Activated CD4-positive, alpha-beta T cell treated with anti-CD3 and anti-CD28 coated beads for 1 hour (primary cell): ENCODE results near the gene RASL12.
"Not testable (repeated sequence)": the region's sequence is repeated elsewhere in the genome, so short reads cannot be mapped to it uniquely, and the experiment has no call there.

Source experiments
- DNase-seq: peaks from one replicate; pipeline ENCODE4 v3.0.0-alpha.2; 2020

The RASL12 gene

GRCh38 chr15:65091946-65092770 lies 24.4 kb upstream of the RASL12 start:
- DNase-seq, result no peak

GRCh38 chr15:65089206-65089824 lies 21.5 kb upstream of the RASL12 start:
- DNase-seq, result no peak

DNA sequence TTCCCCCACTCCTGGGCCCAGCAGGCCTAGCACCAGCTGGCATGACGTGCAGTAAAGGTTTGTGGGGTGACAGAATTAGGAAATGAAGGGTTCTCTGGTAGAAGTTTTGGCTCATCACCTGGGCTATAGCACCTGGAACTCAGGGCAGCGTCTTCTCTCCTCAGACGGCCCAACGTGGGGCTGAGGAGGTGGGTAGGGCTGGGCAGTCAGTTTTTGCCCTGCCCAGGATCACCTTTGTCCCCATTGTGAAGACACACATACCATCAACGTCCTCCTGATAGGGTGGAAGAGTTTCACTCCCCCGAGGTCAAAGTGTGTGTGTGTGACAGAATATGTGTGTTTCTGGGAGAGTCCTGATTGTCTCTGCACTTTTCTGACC lies 20.8 kb upstream of the RASL12 start:
- no peak for DNase-seq

DNA sequence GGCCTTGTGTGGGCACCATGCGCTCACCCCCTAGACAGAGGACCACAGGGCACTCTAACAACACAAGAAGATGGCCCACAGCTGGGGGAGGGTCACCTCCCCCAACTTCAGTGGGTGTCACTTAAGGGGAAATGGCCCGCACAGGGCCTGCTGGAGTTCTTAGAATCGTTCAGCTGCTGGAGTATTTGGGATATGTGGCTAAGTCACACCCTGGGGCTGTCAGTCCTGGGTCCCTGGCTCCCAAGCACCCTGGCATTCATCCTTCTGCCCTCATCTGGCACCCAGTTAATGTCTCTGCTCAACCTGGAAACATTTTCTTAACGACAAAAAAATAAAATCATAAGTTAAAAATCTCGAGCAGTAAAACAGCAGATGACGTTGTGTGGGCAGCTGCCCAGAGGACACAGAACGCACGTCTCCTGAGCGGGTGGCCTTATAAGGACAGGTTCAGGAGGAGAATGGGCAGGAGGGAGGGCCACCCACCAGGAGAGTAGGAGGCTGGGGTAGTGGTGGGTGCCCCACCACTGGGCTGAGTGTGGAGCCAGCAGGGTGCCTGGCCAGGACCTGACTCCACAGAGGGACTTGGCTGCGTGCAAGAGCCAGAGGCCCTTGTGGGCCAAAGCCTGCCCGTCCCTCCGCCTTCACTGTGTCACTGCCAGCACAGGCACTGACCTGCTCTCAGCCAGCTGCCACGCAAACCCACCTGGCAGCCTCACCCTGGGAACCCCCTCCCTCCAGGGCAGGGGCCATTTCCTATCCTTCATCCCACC lies 20.3 kb upstream of the RASL12 start:
- no peak for DNase-seq

DNA sequence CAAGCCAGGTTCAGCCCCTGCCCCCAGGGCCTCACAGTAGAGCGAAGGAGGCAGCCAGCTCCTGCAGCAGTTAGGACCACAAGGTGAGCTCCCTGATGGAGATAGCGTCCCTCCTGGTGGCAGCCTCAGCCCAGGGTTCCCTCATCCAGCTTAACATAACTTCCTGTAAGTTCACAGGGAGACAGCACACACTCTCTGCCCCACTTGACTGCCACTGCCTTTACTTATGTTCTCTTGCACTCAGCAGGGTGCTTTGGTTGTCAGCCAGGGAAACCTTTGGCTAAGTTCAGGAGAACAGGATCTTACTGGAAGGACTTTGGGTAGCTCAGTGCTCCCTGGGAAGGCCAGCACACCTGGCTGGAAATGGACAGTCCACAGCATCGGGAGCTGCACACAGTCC lies 19.6 kb upstream of the RASL12 start:
- no peak for DNase-seq

DNA sequence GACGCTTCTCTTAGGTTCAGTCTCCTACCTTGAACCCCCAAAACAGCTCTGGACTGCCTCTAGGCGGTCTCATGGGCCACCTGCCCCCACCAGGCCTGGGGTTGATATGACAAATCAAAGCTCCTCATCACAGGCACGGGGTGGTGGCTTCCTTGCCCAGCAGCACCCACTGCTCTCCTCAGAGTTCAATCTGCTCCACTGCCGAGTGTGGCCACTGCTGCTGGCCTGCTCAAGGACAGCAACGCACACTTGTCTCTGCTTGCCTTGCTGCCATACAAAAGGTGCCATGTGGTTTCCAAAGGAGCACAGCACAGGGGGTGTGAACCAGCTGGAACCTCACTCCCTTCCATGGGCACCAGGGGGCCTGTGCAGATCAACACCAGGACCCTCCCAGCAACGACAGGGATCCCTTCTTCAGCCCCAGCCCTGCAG lies 18.9 kb upstream of the RASL12 start:
- no peak for DNase-seq

DNA sequence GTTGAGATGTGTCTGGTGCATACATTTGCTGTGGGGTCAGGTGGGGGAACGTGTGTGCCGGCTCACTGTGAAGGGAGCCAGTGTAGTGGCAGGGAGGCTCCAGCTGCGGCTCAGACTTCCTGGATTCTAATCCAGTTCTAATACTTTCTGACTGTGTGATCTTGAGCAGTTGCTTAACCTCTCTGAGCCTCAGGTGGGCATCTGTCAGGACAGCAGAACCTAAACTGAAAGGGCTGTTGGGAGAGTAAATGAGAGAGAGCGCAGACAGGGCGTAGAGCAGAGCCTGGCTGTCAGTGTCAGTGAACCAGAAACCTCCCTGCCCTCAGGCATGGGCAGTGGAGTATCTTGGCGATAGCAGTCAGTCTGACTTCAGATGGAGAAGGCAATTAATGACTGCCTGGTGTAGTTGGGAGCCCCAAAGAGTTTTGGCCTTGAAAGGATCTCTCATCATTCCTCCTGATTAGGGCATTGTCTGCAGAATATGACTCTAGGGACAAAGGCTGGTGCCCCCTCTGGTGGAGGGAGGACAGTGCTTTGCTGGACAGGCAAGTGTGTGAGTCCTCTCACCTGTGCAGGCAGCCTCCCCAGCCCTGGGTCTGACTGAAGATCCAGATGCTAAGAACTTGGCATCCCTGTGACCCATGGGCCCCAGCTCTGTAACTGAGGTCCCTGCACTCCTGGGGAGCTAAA lies 18.3 kb upstream of the RASL12 start:
- DNase-seq, result no peak

- DNase-seq, result no peak
These were observed 17.5 kb upstream of the RASL12 start for GRCh38 chr15:65085207-65085753.

GRCh38 chr15:65084500-65085206 lies 16.9 kb upstream of the RASL12 start:
- no peak for DNase-seq

- DNase-seq, result no peak
These were observed 15.5 kb upstream of the RASL12 start for GRCh38 chr15:65083262-65083701.

DNA sequence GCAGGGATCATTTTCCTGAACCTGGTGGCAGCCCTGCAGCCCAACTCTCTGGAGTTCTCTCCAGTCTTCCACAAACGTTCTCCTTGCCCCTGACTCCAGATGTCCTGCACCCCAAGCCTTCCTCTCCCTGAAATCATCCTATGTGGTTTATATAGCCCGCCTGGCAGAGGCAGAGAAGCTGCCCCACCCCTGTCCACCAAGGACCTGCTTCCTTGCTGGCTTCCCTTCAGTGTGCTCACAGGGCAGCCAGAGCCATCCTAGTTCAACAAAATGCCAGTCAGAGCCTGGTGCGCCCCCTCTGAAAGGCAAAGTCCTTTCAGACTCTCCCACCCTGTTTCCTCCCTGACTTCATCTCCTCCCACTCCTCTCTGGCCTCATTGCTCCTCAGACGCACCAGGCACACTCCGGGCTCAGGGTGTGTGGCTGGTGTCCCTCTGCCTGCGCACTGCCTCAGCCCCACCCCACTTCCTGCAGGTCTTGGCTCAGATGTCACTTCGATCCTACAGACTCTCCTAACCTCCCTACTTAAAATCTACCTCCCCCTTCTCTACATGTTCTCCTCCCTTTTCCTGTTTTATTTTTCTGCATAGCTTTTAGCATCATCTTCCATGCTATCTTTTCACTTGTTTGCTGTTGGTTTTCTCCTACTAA lies 14.6 kb upstream of the RASL12 start:
- no peak for DNase-seq

DNA sequence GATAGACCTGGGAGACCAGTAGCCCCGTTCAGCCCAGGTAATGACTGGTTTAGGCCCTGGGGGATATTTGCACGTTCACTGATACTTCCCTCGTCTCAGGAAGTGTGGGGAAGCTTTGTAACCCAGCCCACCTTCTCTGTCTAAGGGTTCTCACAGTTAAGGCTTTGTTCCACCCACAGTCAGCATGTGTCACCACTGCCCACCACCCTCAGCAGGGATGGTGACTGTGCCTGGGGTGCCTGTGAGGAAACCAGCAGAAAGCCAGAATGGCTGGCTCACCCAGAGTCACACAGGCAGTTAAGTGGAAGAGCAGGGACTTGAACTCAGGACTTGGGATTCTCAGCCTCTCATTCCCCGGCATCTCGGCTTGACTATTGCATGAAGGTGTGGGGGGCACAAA lies 14.0 kb upstream of the RASL12 start:
- DNase-seq, result no peak

- no peak for DNase-seq
These were observed 13.5 kb upstream of the RASL12 start for GRCh38 chr15:65081270-65081669.

GRCh38 chr15:65079580-65079979 lies 11.8 kb upstream of the RASL12 start:
- DNase-seq, result no peak

- DNase-seq, result peak; percentile 29
These were observed 10.2 kb upstream of the RASL12 start for GRCh38 chr15:65077981-65078352.

GRCh38 chr15:65077291-65077980 lies 9.6 kb upstream of the RASL12 start:
- no peak for DNase-seq

DNA sequence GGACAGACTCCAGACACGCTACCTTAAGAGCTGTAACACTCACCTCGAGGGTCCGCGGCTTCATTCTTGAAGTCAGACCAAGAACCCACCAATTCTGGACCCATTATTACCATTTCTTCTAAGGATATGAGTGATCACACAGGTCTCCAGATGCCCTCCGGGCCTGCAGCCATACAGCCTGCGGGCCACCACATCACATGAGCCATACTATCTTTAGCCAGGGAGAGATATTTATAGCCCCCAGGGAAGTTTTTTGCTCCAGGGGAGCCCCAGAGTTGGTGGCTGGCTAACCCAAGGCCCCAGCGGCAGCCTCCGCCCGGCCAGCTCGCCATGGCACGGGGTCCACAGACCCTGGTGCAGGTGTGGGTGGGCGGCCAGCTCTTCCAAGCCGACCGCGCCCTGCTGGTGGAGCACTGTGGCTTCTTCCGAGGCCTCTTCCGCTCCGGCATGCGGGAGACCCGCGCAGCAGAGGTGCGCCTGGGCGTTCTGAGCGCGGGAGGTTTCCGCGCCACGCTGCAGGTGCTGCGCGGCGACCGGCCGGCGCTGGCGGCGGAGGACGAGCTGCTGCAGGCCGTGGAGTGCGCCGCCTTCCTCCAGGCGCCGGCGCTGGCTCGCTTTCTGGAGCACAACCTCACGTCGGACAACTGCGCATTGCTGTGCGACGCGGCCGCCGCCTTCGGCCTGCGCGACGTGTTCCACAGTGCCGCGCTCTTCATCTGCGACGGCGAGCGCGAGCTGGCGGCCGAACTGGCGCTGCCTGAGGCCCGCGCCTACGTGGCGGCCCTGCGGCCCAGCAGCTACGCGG lies 8.9 kb upstream of the RASL12 start, which contains the start of gene KBTBD13:
Gene KBTBD13, plus strand, starts transcription at position 261 of the 805 bp plus-strand sequence. Its CDS starts 70 bp downstream, at position 331.
- no peak for DNase-seq

DNA sequence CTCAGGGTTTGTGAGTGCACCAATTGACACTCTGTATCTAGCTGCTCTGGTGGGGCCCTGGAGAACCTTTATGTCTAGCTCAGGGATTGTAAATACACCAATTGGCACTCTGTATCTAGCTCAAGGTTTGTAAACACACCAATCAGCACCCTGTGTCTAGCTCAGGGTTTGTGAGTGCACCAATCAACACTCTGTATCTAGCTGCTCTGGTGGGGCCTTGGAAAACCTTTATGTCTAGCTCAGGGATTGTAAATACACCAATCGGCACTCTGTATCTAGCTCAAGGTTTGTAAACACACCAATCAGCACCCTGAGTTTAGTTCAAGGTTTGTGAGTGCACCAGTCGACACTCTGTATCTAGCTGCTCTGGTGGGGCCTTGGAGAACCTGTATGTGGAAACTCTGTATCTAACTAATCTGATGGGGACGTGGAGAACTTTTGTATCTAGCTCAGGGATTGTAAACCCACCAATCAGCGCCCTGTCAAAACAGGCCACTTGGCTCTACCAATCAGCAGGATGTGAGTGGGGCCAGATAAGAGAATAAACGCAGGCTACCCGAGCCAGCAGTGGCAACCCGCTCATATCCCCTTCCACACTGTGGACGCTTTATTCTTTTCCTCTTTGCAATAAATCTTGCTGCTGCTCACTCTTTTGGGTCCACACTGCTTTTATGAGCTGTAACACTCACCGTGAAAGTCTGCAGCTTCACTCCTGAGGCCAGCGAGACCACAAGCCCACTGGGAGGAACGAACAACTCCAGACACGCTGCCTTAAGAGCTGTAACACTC lies 8.0 kb upstream of the RASL12 start:
- DNase-seq, result not testable (repeated sequence)

- not testable (repeated sequence) for DNase-seq
These were observed 7.2 kb upstream of the RASL12 start for GRCh38 chr15:65074946-65075345.
